Stimulated activated CD4-positive, alpha-beta T cell treated with anti-CD3 and anti-CD28 coated beads, Interleukin-1b, Interleukin-23, amount 100 ng/mL, for 4 hours (primary cell): ENCODE measurements around the gene NCKAP5.

Source experiments
- DNase-seq, 2 donors: peaks; one replicate each; pipeline ENCODE4 v3.0.0-alpha.2; 2020; ENCODE audit warnings: low read depth in 2 of 2

NCKAP5 gene

GRCh38 chr2:133382566-133382965 lies 185.7 kb downstream of the NCKAP5 start:
- DNase-seq: no peak

- no peak for DNase-seq
Measured at GRCh38 chr2:133380991-133381390, 187.3 kb downstream of the NCKAP5 start.

- no peak for DNase-seq
Measured at GRCh38 chr2:133378928-133379549, 189.2 kb downstream of the NCKAP5 start.

- no peak for DNase-seq
Measured at GRCh38 chr2:133378386-133378785, 189.9 kb downstream of the NCKAP5 start.

- DNase-seq: no peak
Measured at GRCh38 chr2:133377599-133377998, 190.7 kb downstream of the NCKAP5 start.

- no peak for DNase-seq
Measured at GRCh38 chr2:133377021-133377481, 191.2 kb downstream of the NCKAP5 start.

- DNase-seq: no peak
Measured at GRCh38 chr2:133374781-133375180, 193.5 kb downstream of the NCKAP5 start.

GRCh38 chr2:133371286-133371685 lies 197.0 kb downstream of the NCKAP5 start:
- DNase-seq: no peak

GRCh38 chr2:133369901-133370658 lies 198.2 kb downstream of the NCKAP5 start:
- DNase-seq: no peak

GRCh38 chr2:133365117-133365516 lies 203.1 kb downstream of the NCKAP5 start:
- no peak for DNase-seq

GRCh38 chr2:133364636-133365035 lies 203.6 kb downstream of the NCKAP5 start:
- DNase-seq: no peak

GRCh38 chr2:133363884-133364283 lies 204.4 kb downstream of the NCKAP5 start:
- no peak for DNase-seq

- no peak for DNase-seq
Measured at GRCh38 chr2:133362061-133362476, 206.2 kb downstream of the NCKAP5 start.

GRCh38 chr2:133360882-133361281 lies 207.4 kb downstream of the NCKAP5 start:
- DNase-seq: no peak

- no peak for DNase-seq
Measured at GRCh38 chr2:133360190-133360589, 208.1 kb downstream of the NCKAP5 start.

- no peak for DNase-seq
Measured at GRCh38 chr2:133352719-133353118, 215.5 kb downstream of the NCKAP5 start.

GRCh38 chr2:133346654-133347053 lies 221.6 kb downstream of the NCKAP5 start:
- no peak for DNase-seq

GRCh38 chr2:133345638-133346037 lies 222.6 kb downstream of the NCKAP5 start:
- DNase-seq: no peak

GRCh38 chr2:133344849-133345248 lies 223.4 kb downstream of the NCKAP5 start:
- no peak for DNase-seq

- DNase-seq: no peak
Measured at GRCh38 chr2:133343018-133343352, 225.3 kb downstream of the NCKAP5 start.

GRCh38 chr2:133342286-133343017 lies 225.8 kb downstream of the NCKAP5 start:
- DNase-seq: no peak

- DNase-seq: no peak
Measured at GRCh38 chr2:133341575-133341974, 226.7 kb downstream of the NCKAP5 start.

GRCh38 chr2:133338224-133338623 lies 230.0 kb downstream of the NCKAP5 start:
- no peak for DNase-seq
